ENCODE measurements around the gene TMX1.

DNA sequence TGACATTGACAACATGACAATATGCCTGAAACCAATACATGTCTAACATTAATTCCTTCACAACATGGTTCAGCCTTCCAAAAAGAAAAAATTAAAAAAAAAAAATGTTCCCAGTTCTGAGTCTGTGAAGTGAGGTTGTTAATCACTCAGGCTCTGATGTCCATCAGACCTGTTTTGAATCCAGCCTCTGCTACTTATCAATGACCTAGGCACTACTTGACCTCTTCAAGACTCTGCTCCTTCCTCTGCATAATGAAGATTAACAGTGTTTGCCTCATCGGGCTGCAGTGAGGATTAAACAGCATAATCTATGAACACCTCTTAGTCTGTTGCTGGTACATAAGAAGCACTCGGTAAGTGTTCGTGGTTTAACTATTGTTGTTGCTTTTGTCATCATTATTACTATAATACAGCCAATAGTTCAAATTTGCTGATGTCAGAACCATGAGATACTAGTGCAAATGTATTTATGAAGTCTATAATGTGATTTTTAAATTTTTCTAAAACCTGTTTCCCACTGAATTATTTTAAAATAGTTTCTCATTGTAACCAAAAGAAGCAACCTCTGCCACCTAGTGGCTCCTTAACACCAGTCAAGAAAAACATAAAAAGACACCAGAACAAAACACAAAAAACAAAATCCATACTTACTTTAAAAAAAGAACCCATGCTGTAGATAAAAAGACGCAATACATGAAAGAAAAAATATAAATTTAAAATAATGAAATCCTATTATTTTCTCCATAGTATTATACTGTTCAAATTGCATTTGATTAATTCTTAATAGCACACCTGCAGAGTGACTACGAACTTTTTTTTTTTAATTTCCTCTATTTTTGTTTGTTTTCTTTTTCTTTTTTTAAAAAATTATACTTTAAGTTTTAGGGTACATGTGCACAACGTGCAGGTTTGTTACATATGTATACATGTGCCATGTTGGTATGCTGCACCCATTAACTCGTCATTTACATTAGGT lies 20.3 kb upstream of the TMX1 start:
- TF ChIP-seq, protein P1, sequence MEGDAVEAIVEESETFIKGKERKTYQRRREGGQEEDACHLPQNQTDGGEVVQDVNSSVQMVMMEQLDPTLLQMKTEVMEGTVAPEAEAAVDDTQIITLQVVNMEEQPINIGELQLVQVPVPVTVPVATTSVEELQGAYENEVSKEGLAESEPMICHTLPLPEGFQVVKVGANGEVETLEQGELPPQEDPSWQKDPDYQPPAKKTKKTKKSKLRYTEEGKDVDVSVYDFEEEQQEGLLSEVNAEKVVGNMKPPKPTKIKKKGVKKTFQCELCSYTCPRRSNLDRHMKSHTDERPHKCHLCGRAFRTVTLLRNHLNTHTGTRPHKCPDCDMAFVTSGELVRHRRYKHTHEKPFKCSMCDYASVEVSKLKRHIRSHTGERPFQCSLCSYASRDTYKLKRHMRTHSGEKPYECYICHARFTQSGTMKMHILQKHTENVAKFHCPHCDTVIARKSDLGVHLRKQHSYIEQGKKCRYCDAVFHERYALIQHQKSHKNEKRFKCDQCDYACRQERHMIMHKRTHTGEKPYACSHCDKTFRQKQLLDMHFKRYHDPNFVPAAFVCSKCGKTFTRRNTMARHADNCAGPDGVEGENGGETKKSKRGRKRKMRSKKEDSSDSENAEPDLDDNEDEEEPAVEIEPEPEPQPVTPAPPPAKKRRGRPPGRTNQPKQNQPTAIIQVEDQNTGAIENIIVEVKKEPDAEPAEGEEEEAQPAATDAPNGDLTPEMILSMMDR (conservative IDR thresholded peaks at IDR 0.05): peak; percentile 76
- TF ChIP-seq EZH2 (IDR thresholded peaks at IDR 0.05; ENCODE audit: low read depth): no peak

Measured in PC-9 (cell line).